ENCODE measurements around the gene ZBTB6. TPM values are rescaled to one million over a fixed set of nuclear protein-coding genes. Genes with fewer than 3 reads are reported as not detected.
"Not testable (repeated sequence)": the region's sequence is repeated elsewhere in the genome, so short reads cannot be mapped to it uniquely, and the experiment has no call there.

ZBTB6 gene
- total RNA-seq, 1 donor = 13.8 TPM

- no peaks in the 10 kb centered on the region for H4K20me1 ChIP-seq (ENCODE audit: insufficient read depth, low read length)
- TF ChIP-seq CTCF (IDR thresholded peaks at IDR 0.05; ENCODE audit: extremely low read depth, low read depth, low read length) = no peak
- peaks cover 81% of the 10 kb centered on the region for H3K36me3 ChIP-seq (ENCODE audit: insufficient read depth, low read length)
- DNase-seq (ENCODE audit: insufficient read length, low spot score, missing footprints) = no peak
- H3K4me3 ChIP-seq (ENCODE audit: insufficient read depth, low read length) = no peak overlapping the region
- H3K27me3 ChIP-seq (ENCODE audit: insufficient read depth, low read length) = no peaks in the 10 kb centered on the region
- H3K79me2 ChIP-seq (ENCODE audit: insufficient read depth, low read length) = no peaks in the 10 kb centered on the region
- no peak overlapping the region for H2AFZ ChIP-seq (ENCODE audit: low read length)
- no peaks in the 10 kb centered on the region for H3K4me1 ChIP-seq (ENCODE audit: insufficient read depth, low read length)
- H3K27ac ChIP-seq (ENCODE audit: low read depth, low read length) = no peak overlapping the region
- no peaks in the 10 kb centered on the region for H3K9me3 ChIP-seq (ENCODE audit: low read depth, low read length)
- no peak overlapping the region for H3K4me2 ChIP-seq (ENCODE audit: insufficient read depth, low read length)
Measured at GRCh38 chr9:122879443-122879842, 33.7 kb downstream of the ZBTB6 start.

- no peak overlapping the region for H2AFZ ChIP-seq (ENCODE audit: low read length)
- no peaks in the 10 kb centered on the region for H3K9me3 ChIP-seq (ENCODE audit: low read depth, low read length)
- peaks cover 3% of the 10 kb centered on the region for H3K79me2 ChIP-seq (ENCODE audit: insufficient read depth, low read length)
- no peaks in the 10 kb centered on the region for H3K4me1 ChIP-seq (ENCODE audit: insufficient read depth, low read length)
- H3K27me3 ChIP-seq (ENCODE audit: insufficient read depth, low read length) = no peaks in the 10 kb centered on the region
- H3K4me3 ChIP-seq (ENCODE audit: insufficient read depth, low read length) = no peak overlapping the region
- TF ChIP-seq CTCF (IDR thresholded peaks at IDR 0.05; ENCODE audit: extremely low read depth, low read depth, low read length) = no peak
- H3K36me3 ChIP-seq (ENCODE audit: insufficient read depth, low read length) = peaks cover 75% of the 10 kb centered on the region
- H4K20me1 ChIP-seq (ENCODE audit: insufficient read depth, low read length) = no peaks in the 10 kb centered on the region
- no peak overlapping the region for H3K4me2 ChIP-seq (ENCODE audit: insufficient read depth, low read length)
- DNase-seq (ENCODE audit: insufficient read length, low spot score, missing footprints) = no peak
- no peak overlapping the region for H3K27ac ChIP-seq (ENCODE audit: low read depth, low read length)
Measured at GRCh38 chr9:122875523-122875922, 37.6 kb downstream of the ZBTB6 start.

GRCh38 chr9:122867276-122867675 is 45.8 kb downstream of the ZBTB6 start:
- H4K20me1 ChIP-seq (ENCODE audit: insufficient read depth, low read length); H3K79me2 ChIP-seq (ENCODE audit: insufficient read depth, low read length); H3K27ac ChIP-seq (ENCODE audit: low read depth, low read length); DNase-seq (ENCODE audit: insufficient read length, low spot score, missing footprints); H3K4me1 ChIP-seq (ENCODE audit: insufficient read depth, low read length); H3K27me3 ChIP-seq (ENCODE audit: insufficient read depth, low read length); H3K9me3 ChIP-seq (ENCODE audit: low read depth, low read length); H2AFZ ChIP-seq (ENCODE audit: low read length); H3K4me2 ChIP-seq (ENCODE audit: insufficient read depth, low read length); H3K4me3 ChIP-seq (ENCODE audit: insufficient read depth, low read length): not testable (repeated sequence)
- H3K36me3 ChIP-seq (ENCODE audit: insufficient read depth, low read length) = peaks cover 25% of the 10 kb centered on the region

- peaks cover 24% of the 10 kb centered on the region for H3K36me3 ChIP-seq (ENCODE audit: insufficient read depth, low read length)
- no peak overlapping the region for H2AFZ ChIP-seq (ENCODE audit: low read length)
- no peak for TF ChIP-seq CTCF (IDR thresholded peaks at IDR 0.05; ENCODE audit: extremely low read depth, low read depth, low read length)
- H3K9me3 ChIP-seq (ENCODE audit: low read depth, low read length) = no peaks in the 10 kb centered on the region
- no peaks in the 10 kb centered on the region for H3K4me1 ChIP-seq (ENCODE audit: insufficient read depth, low read length)
- no peak overlapping the region for H3K27ac ChIP-seq (ENCODE audit: low read depth, low read length)
- H3K4me3 ChIP-seq (ENCODE audit: insufficient read depth, low read length) = no peak overlapping the region
- no peaks in the 10 kb centered on the region for H3K27me3 ChIP-seq (ENCODE audit: insufficient read depth, low read length)
- H4K20me1 ChIP-seq (ENCODE audit: insufficient read depth, low read length) = peaks cover 2% of the 10 kb centered on the region
- H3K79me2 ChIP-seq (ENCODE audit: insufficient read depth, low read length) = no peaks in the 10 kb centered on the region
- DNase-seq (ENCODE audit: insufficient read length, low spot score, missing footprints) = no peak
- no peak overlapping the region for H3K4me2 ChIP-seq (ENCODE audit: insufficient read depth, low read length)
Measured at GRCh38 chr9:122866079-122866478, 47.0 kb downstream of the ZBTB6 start.

Data from osteoblast (primary cell).